AG09319 (cell line): ENCODE results near the gene ARV1.
"Not testable (repeated sequence)": the region's sequence is repeated elsewhere in the genome, so short reads cannot be mapped to it uniquely, and the experiment has no call there.

ENCODE experiments used
- DNase-seq: peaks from one replicate; pipeline ENCODE4 v3.0.0-alpha.2; 2010; ENCODE audit warnings: low read depth; ENCODE audit errors: extremely low read depth
- CTCF ChIP-seq: IDR thresholded peaks from 2 replicates; pipeline ENCODE4 v1.5.1; 2011; ENCODE audit warnings: low read depth, mild to moderate bottlenecking, inconsistent platforms, low read length, moderate library complexity

The ARV1 gene

GRCh38 chr1:231039161-231040018 is 60.5 kb downstream of the ARV1 start:
- TF ChIP-seq CTCF, result no peak
- DNase-seq, result no peak

- no peak for DNase-seq
- no peak for TF ChIP-seq CTCF
These were observed 61.3 kb downstream of the ARV1 start, which contains the start of gene FAM89A for GRCh38 chr1:231040019-231040799. TSS of gene FAM89A (minus strand) at chr1:231040254. CDS start at chr1:231040211, 43 bp downstream.

- no peak for TF ChIP-seq CTCF
- DNase-seq, result no peak
These were observed 62.2 kb downstream of the ARV1 start for GRCh38 chr1:231040800-231041718.

- DNase-seq, result no peak
- no peak for TF ChIP-seq CTCF
These were observed 62.9 kb downstream of the ARV1 start for GRCh38 chr1:231041719-231042261.

- DNase-seq, result no peak
- no peak for TF ChIP-seq CTCF
These were observed 65.7 kb downstream of the ARV1 start for GRCh38 chr1:231044588-231044987.

- no peak for TF ChIP-seq CTCF
- DNase-seq, result no peak
These were observed 66.4 kb downstream of the ARV1 start for GRCh38 chr1:231045286-231045685.

GRCh38 chr1:231045921-231046729 is 67.2 kb downstream of the ARV1 start:
- DNase-seq, result not testable (repeated sequence)
